Measurements from ENCODE around the gene REPS1. TPM values are rescaled to one million over a fixed set of nuclear protein-coding genes. Genes with fewer than 3 reads are reported as not detected.

Gene REPS1
- total RNA-seq, 2 donors from 2014 or later, result 51.7 to 52.5 TPM

Other genes starting within 250 kb of the REPS1 start
- 10 to 100 TPM; 16.8 to 28.2 TPM for gene CCDC28A, start 214.5 kb downstream of the REPS1 start, total RNA-seq
- under 1 TPM in 1 of 2 donors, not detected in 1; 0.11 TPM for gene ECT2L, start 192.2 kb downstream of the REPS1 start, total RNA-seq
- 100 to 1,000 TPM in 1 of 2 donors, 10 to 100 TPM in 1; 94.3 to 186 TPM for gene ABRACL, start 40.5 kb upstream of the REPS1 start, total RNA-seq
- gene HECA, start 146.8 kb upstream of the REPS1 start, total RNA-seq, result 10 to 100 TPM; 67.0 to 85.7 TPM

All from activated T-helper 17 cell treated with anti-CD3 and anti-CD28 coated beads, Interleukin-2, amount 50 U/mL, for 72 hours (primary cell).